Hepatocyte (in vitro differentiated cells): ENCODE measurements around the gene KLHL36. TPM values are rescaled to one million over a fixed set of nuclear protein-coding genes. Genes with fewer than 3 reads are reported as not detected.

Experiments
- DNase-seq: peaks from one replicate; pipeline ENCODE4 v3.0.0-alpha.2; 2016; ENCODE audit warnings: low spot score
- H2AFZ ChIP-seq: fragments of 200-600 bp; sonication (generic); 2 replicates; pipeline ENCODE4 v1.6.0; 2016; ENCODE audit warnings: antibody characterized with exemption, mild to moderate bottlenecking
- H3K27ac ChIP-seq: fragments of 200-600 bp; sonication (generic); 2 replicates; pipeline ENCODE4 v1.5.1; 2016; ENCODE audit warnings: mild to moderate bottlenecking
- H3K27me3 ChIP-seq: fragments of 200-600 bp; sonication (generic); 2 replicates; pipeline ENCODE4 v1.6.1; 2016
- H3K36me3 ChIP-seq: fragments of 200-600 bp; sonication (generic); replicated peaks from 2 replicates; pipeline ENCODE4 v1.5.1; 2016; ENCODE audit warnings: low read depth; ENCODE audit not compliant: insufficient read depth
- H3K4me1 ChIP-seq: fragments of 200-600 bp; sonication (generic); 2 replicates; pipeline ENCODE4 v1.5.1; 2016; ENCODE audit warnings: mild to moderate bottlenecking, moderate library complexity; ENCODE audit not compliant: insufficient read depth
- H3K4me2 ChIP-seq: fragments of 200-600 bp; sonication (generic); 2 replicates; pipeline ENCODE4 v1.6.0; 2016
- H3K4me3 ChIP-seq: fragments of 200-600 bp; sonication (generic); 2 replicates; pipeline ENCODE4 v1.5.1; 2016; ENCODE audit warnings: mild to moderate bottlenecking
- H3K79me2 ChIP-seq: fragments of 200-600 bp; sonication (generic); 2 replicates; pipeline ENCODE4 v1.6.0; 2017; ENCODE audit warnings: mild to moderate bottlenecking
- H3K9me2 ChIP-seq: fragments of 200-600 bp; sonication (generic); replicated peaks from 2 replicates; pipeline ENCODE4 v1.6.0; 2017; ENCODE audit warnings: mild to moderate bottlenecking; ENCODE audit not compliant: insufficient read depth
- H3K9me3 ChIP-seq: fragments of 200-600 bp; sonication (generic); 2 replicates; pipeline ENCODE4 v1.5.1; 2016; ENCODE audit warnings: low read depth, mild to moderate bottlenecking
- H4K20me1 ChIP-seq: fragments of 200-600 bp; sonication (generic); 2 replicates; pipeline ENCODE4 v1.6.0; 2016; ENCODE audit warnings: mild to moderate bottlenecking; ENCODE audit not compliant: insufficient read depth, poor library complexity, severe bottlenecking
- CTCF ChIP-seq: fragments of 200-600 bp; sonication (generic); IDR thresholded peaks from 2 replicates; pipeline ENCODE4 v1.5.1; 2016; ENCODE audit warnings: antibody characterized with exemption, mild to moderate bottlenecking; ENCODE audit not compliant: poor library complexity
- EZH2 ChIP-seq: fragments of 200-600 bp; sonication (generic); IDR thresholded peaks from 2 replicates; pipeline ENCODE4 v1.6.1; 2016; ENCODE audit warnings: antibody characterized with exemption, mild to moderate bottlenecking, borderline replicate concordance
- EZH2phosphoT487 ChIP-seq: fragments of 200-600 bp; sonication (generic); IDR thresholded peaks from one replicate; pipeline ENCODE4 v1.6.1; 2018; ENCODE audit warnings: antibody characterized with exemption, mild to moderate bottlenecking, low read depth, moderate library complexity; ENCODE audit not compliant: unreplicated experiment, severe bottlenecking
- WGBS: methylation state at CpG from one replicate; pipeline ENCODE4 v1.1.6; 2016; ENCODE audit warnings: low lambda C conversion rate; ENCODE audit errors: missing lambda C conversion rate; 5-methylcytosine and 5-hydroxymethylcytosine counted together
- polyA plus RNA-seq: library from polyadenylated mRNA; unstranded; fragments of >200 nt; fragmentation: Nextera tagmentation; extraction: Ambion mirVana; gene quantifications from 2 replicates; pipeline ENCODE4 v1.2.1, GENCODE V29; 2016
- total RNA-seq: library from RNA; depleted of rRNA; stranded (reverse); fragments of >200 nt; gene quantifications from 2 replicates; pipeline ENCODE4 v1.2.3, GENCODE V29; 2014

KLHL36 gene
- total and polyA plus RNA-seq, 2 experiments from 2014 or later = 24.4 to 50.5 TPM

DNA sequence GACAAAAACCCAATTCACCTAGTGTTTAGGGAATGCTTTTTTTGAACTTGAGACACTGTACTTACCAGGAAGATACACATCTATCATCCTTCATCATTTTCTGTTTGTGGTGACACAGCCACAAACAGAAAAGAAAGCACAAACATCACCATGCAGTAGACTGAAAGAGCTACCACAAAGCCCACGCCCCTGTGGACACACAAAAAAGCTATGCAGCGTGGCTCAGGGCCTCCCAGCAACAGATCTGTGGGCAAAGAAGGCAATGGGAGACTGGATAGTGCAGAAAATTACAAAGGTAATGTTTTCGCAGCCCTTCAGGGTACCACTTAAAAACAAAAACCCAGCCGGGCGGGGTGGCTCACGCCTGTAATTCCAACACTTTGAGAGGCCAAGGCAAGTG, 40.0 kb upstream of the KLHL36 start:
- Histone ChIP-seq H3K27me3 (no peaks in the 10 kb centered on the region), H2AFZ (no peak overlapping the region), H3K4me2 (no peak overlapping the region), H3K4me1 (peaks cover 5% of the 10 kb centered on the region), H3K79me2 (peaks cover 52% of the 10 kb centered on the region), H3K4me3 (no peak overlapping the region), H3K9me3 (no peaks in the 10 kb centered on the region), H3K27ac (no peak overlapping the region), H3K36me3 (no peaks in the 10 kb centered on the region), H4K20me1 (no peaks in the 10 kb centered on the region), H3K9me2 (no peaks in the 10 kb centered on the region)
- 89% methylated on average over 6 of the region's 6 CpGs for WGBS
- no peak for DNase-seq
- no peak for TF ChIP-seq CTCF
- TF ChIP-seq EZH2 = no peak
- no peak for TF ChIP-seq EZH2phosphoT487

GRCh38 chr16:84609563-84610177, 38.6 kb upstream of the KLHL36 start:
- peaks cover 53% of the 10 kb centered on the region for H3K79me2 ChIP-seq
- no peak overlapping the region for H3K4me3 ChIP-seq
- H3K4me2 ChIP-seq = no peak overlapping the region
- H3K36me3 ChIP-seq = no peaks in the 10 kb centered on the region
- H3K9me3 ChIP-seq = no peaks in the 10 kb centered on the region
- no peak overlapping the region for H2AFZ ChIP-seq
- peaks cover 5% of the 10 kb centered on the region for H3K4me1 ChIP-seq
- DNase-seq = no peak
- H4K20me1 ChIP-seq = no peaks in the 10 kb centered on the region
- no peaks in the 10 kb centered on the region for H3K27me3 ChIP-seq
- no peak overlapping the region for H3K27ac ChIP-seq
- 93% methylated on average over 6 of the region's 6 CpGs for WGBS
- H3K9me2 ChIP-seq = no peaks in the 10 kb centered on the region
- TF ChIP-seq EZH2phosphoT487 (no peak), EZH2 (no peak), CTCF (no peak)

DNA sequence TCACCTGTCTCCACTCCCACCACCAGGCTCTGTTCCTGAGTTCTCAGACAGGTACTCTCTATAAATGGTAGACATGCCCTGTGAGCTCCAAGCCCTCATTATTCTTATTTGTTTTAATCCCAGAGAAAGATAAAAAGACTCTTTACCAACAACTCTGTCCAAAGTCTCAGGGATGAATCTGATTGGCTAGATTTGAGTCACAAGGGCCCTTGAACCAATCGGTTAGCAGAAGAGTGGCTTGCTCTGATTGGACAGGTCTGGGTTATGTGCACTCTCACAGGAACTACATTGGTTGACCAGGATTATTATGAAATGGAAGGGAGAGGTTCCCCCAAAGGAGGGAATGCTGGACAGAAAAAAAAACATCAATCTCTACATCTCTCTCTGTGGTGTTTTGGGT, 37.9 kb upstream of the KLHL36 start:
- TF ChIP-seq EZH2phosphoT487 (no peak), CTCF (no peak), EZH2 (no peak)
- Histone ChIP-seq H3K4me2 (no peak overlapping the region), H3K4me3 (no peak overlapping the region), H3K36me3 (no peaks in the 10 kb centered on the region), H3K27me3 (no peaks in the 10 kb centered on the region), H3K9me3 (no peaks in the 10 kb centered on the region), H3K4me1 (peaks cover 5% of the 10 kb centered on the region), H4K20me1 (no peaks in the 10 kb centered on the region), H3K27ac (no peak overlapping the region), H2AFZ (no peak overlapping the region), H3K79me2 (peaks cover 53% of the 10 kb centered on the region), H3K9me2 (no peaks in the 10 kb centered on the region)
- no peak for DNase-seq
- 96% methylated on average over 1 of the region's 1 CpG for WGBS

DNA sequence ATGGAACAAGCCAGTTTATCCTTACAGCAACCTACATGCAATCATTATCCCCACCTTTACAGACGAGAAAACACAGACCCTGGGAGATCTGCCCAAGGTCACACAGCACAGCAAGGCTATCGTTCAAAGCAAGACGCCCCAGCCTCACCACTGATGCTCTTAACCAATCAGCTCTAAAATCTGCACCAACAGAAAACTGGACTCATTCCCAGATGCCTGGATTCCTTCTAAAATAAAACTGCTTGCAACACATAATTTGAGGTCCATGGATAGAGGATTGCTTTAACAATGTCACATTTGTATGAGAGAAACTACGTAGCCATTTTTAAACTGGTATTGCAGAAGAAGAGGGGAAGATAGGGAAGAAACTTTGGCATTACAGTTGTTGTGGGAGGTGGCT, 37.3 kb upstream of the KLHL36 start:
- Histone ChIP-seq H3K4me3 (no peak overlapping the region), H3K27me3 (no peaks in the 10 kb centered on the region), H3K27ac (no peak overlapping the region), H3K4me2 (no peak overlapping the region), H3K4me1 (peaks cover 5% of the 10 kb centered on the region), H3K36me3 (no peaks in the 10 kb centered on the region), H3K79me2 (peaks cover 53% of the 10 kb centered on the region), H4K20me1 (no peaks in the 10 kb centered on the region), H3K9me2 (no peaks in the 10 kb centered on the region), H2AFZ (no peak overlapping the region), H3K9me3 (no peaks in the 10 kb centered on the region)
- WGBS = 68% methylated on average over 4 of the region's 4 CpGs
- TF ChIP-seq EZH2 (no peak), EZH2phosphoT487 (no peak), CTCF (no peak)
- DNase-seq = no peak
